GM12878 (cell line): Measurements from ENCODE around the gene HNRNPDL. TPM values are rescaled to one million over a fixed set of nuclear protein-coding genes. Genes with fewer than 3 reads are reported as not detected.

Experiments used
- BCL11A ChIP-seq: IDR thresholded peaks from 2 replicates; pipeline ENCODE4 v1.6.1; 2011; ENCODE audit warnings: low read depth, low read length
- CEBPB ChIP-seq, 2 experiments: fragments of 150-350 bp in 1 of 2; IDR thresholded peaks; 2 replicates each; pipeline ENCODE4 v1.6.1; 2012 to 2014; ENCODE audit warnings: low read depth in 2 of 2, low read length in 2 of 2, borderline replicate concordance in 1 of 2, inconsistent platforms in 1 of 2
- ESRRA ChIP-seq: IDR thresholded peaks from 2 replicates; pipeline ENCODE4 v1.6.1; 2012; ENCODE audit warnings: mild to moderate bottlenecking, low read length, improper control_type of control experiment
- EZH2 ChIP-seq: IDR thresholded peaks from 2 replicates; pipeline ENCODE4 v1.6.1; 2012; ENCODE audit warnings: low read depth, mild to moderate bottlenecking, control low read depth, inconsistent platforms, low read length, borderline replicate concordance; ENCODE audit not compliant: control insufficient read depth
- FOXM1 ChIP-seq: IDR thresholded peaks from 2 replicates; pipeline ENCODE4 v1.6.1; 2012; ENCODE audit warnings: low read depth, mild to moderate bottlenecking, inconsistent platforms, low read length, moderate library complexity
- JUNB ChIP-seq: IDR thresholded peaks from 2 replicates; pipeline ENCODE4 v1.6.1; 2016; ENCODE audit warnings: antibody characterized with exemption, mild to moderate bottlenecking
- LARP7 ChIP-seq: fragments of 450-650 bp; IDR thresholded peaks from 2 replicates; pipeline ENCODE4 v1.6.1; 2017; ENCODE audit warnings: mild to moderate bottlenecking
- MTA3 ChIP-seq: IDR thresholded peaks from 2 replicates; pipeline ENCODE4 v1.6.1; 2012; ENCODE audit warnings: low read length, inconsistent platforms, borderline replicate concordance
- NBN ChIP-seq: fragments of 450-650 bp; IDR thresholded peaks from 2 replicates; pipeline ENCODE4 v1.6.1; 2016
- NFIC ChIP-seq: IDR thresholded peaks from 2 replicates; pipeline ENCODE4 v1.6.1; 2012; ENCODE audit warnings: low read depth, mild to moderate bottlenecking, inconsistent platforms, low read length, moderate library complexity
- NFYB ChIP-seq: IDR thresholded peaks from 2 replicates; pipeline ENCODE4 v1.6.1; 2011; ENCODE audit warnings: low read depth, mild to moderate bottlenecking, low read length, improper control_type of control experiment, moderate library complexity; ENCODE audit not compliant: insufficient read depth
- NR2C2 ChIP-seq: IDR thresholded peaks from 2 replicates; pipeline ENCODE4 v1.6.1; 2011; ENCODE audit warnings: borderline replicate concordance, low read depth; ENCODE audit not compliant: control insufficient read depth, insufficient read length
- RB1 ChIP-seq: fragments of 450-650 bp; formaldehyde crosslinking; IDR thresholded peaks from 2 replicates; pipeline ENCODE4 v1.6.1; 2017; ENCODE audit warnings: mild to moderate bottlenecking, borderline replicate concordance
- SMAD5 ChIP-seq: IDR thresholded peaks from 2 replicates; pipeline ENCODE4 v1.6.1; 2016; ENCODE audit warnings: antibody characterized with exemption, low read depth
- SMARCA5 ChIP-seq: fragments of 450-650 bp; IDR thresholded peaks from 2 replicates; pipeline ENCODE4 v1.6.1; 2017; ENCODE audit warnings: mild to moderate bottlenecking
- WRNIP1 ChIP-seq: IDR thresholded peaks from 2 replicates; pipeline ENCODE4 v1.6.1; 2011; ENCODE audit warnings: low read depth, low read length, improper control_type of control experiment, borderline replicate concordance
- YY1 ChIP-seq: IDR thresholded peaks from 2 replicates; pipeline ENCODE4 v1.6.1; 2011; ENCODE audit warnings: low read depth, mild to moderate bottlenecking, low read length
- polyA plus RNA-seq, 11 experiments: library from polyadenylated mRNA; depleted of rRNA in 4 of 11; unstranded in 6 of 11; stranded (reverse) in 5 of 11; fragments of >200 nt; fragmentation: Nextera tagmentation in 4 of 11; fragmentation: Illumina TruSeq in 1 of 11; extraction: Ambion mirVana in 4 of 11; extraction: Trizol in 1 of 11; gene quantifications; 1 replicate in 1 of 11; 2 replicates in 10 of 11; pipeline versions ENCODE4 v1.2.1 to v1.2.3, GENCODE V29; 2011 to 2016; ENCODE audit warnings: inconsistent platforms in 2 of 11, missing spikeins in 2 of 11, low read depth in 1 of 11
- total RNA-seq, 4 experiments: library from RNA; depleted of rRNA in 3 of 4; stranded (reverse); fragments of >200 nt in 3 of 4; fragmentation: Illumina TruSeq in 1 of 4; extraction: Trizol in 1 of 4; gene quantifications; 2 replicates each; pipeline versions ENCODE4 v1.2.1 to v1.2.3, GENCODE V29; 2013 to 2021
- TF ChIP-seq, protein P1 (sequence below): IDR thresholded peaks from 2 replicates; pipeline ENCODE4 v1.6.1; 2011; ENCODE audit warnings: borderline replicate concordance, low read depth, mild to moderate bottlenecking, moderate library complexity, mixed read lengths, low read length; ENCODE audit not compliant: insufficient read depth; ENCODE audit errors: extremely low read length
- TF ChIP-seq, protein P2 (sequence below): fragments of 450-650 bp; IDR thresholded peaks from 2 replicates; pipeline ENCODE4 v1.6.1; 2017; ENCODE audit warnings: antibody characterized with exemption, mild to moderate bottlenecking, moderate library complexity
- TF ChIP-seq, protein P3 (sequence below): IDR thresholded peaks from 2 replicates; pipeline ENCODE4 v1.6.1; 2011; ENCODE audit warnings: borderline replicate concordance, low read depth, mild to moderate bottlenecking, moderate library complexity, low read length; ENCODE audit not compliant: insufficient read depth, poor library complexity, severe bottlenecking
- TF ChIP-seq, protein P4 (sequence below): fragments of 450-650 bp; conservative IDR thresholded peaks from 2 replicates; pipeline ENCODE4 v1.6.1; 2017; ENCODE audit warnings: mild to moderate bottlenecking, moderate library complexity
- TF ChIP-seq, protein P5 (sequence below): IDR thresholded peaks from 2 replicates; pipeline ENCODE4 v1.6.1; 2012; ENCODE audit warnings: low read depth, low read length, improper control_type of control experiment

Gene HNRNPDL
- total and polyA plus RNA-seq, 10 of the 15 experiments (the other 5 are each of a cell fraction or from before 2014, with no cell fraction given): 217 to 510 (median 345) TPM

DNA sequence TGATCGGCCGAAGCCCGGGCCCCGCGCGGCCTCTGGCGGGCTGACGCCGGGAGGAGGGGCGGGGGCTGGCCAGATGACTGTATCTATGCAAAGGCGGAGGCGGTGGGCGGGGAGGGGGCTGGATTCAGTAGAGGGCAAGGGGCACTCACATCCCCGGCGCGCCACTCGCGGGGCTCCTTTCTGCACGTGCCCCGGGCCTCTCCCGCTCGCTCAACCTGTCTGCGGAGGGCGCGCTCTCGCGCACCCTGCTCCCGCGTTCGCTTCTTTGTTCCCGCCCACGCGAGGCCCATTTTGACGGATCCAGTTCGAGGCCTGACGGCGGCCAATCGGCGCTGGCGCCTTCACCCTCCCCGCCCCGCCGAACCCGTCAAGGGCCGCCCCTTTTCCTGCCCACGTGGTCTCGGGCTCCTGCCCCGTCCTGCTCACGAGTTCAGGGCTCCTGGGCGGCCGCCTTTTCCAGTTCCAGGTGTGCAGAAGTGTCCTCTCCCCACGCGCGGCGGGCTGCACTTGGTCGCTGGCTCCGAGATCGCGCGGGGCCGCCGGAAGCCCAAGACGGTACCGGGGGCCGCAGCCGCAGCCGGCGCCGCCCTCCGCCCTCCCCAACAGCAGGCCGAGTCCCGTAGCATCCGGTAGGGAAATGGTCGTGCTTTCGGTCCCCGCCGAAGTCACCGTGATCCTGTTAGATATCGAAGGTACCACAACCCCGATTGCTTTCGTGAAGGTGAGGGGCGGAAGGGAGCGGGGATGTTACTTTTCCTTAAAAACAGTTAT, at the start of gene HNRNPDL, which contains the start of gene ENOPH1 (continued):
- TF ChIP-seq SMARCA5 (0 out of 2 replicates have a peak, but pooled peaks have one; percentile 6), NFYB (peak; percentile 68; the same call in 1 of the 2 replicates), FOXM1 (no peak), NBN (no peak), WRNIP1 (no peak), MTA3 (no peak), NR2C2 (no peak), YY1 (peak; percentile 41), LARP7 (no peak; the same call in 1 of the 2 replicates), JUNB (no peak), RB1 (0 out of 2 replicates have a peak, but pooled peaks have one; percentile 30), BCL11A (no peak), EZH2 (no peak), ESRRA (no peak), NFIC (no peak), SMAD5 (no peak; the same call in 1 of the 2 replicates), CEBPB (IDR thresholded peaks at IDR 0.05; ENCODE audit: borderline replicate concordance in 1 of 2, low read depth in 2 of 2, low read length in 2 of 2) (no peak)
- TF ChIP-seq, protein P1, sequence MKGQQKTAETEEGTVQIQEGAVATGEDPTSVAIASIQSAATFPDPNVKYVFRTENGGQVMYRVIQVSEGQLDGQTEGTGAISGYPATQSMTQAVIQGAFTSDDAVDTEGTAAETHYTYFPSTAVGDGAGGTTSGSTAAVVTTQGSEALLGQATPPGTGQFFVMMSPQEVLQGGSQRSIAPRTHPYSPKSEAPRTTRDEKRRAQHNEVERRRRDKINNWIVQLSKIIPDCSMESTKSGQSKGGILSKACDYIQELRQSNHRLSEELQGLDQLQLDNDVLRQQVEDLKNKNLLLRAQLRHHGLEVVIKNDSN: peak; percentile 92
- TF ChIP-seq, protein P2, sequence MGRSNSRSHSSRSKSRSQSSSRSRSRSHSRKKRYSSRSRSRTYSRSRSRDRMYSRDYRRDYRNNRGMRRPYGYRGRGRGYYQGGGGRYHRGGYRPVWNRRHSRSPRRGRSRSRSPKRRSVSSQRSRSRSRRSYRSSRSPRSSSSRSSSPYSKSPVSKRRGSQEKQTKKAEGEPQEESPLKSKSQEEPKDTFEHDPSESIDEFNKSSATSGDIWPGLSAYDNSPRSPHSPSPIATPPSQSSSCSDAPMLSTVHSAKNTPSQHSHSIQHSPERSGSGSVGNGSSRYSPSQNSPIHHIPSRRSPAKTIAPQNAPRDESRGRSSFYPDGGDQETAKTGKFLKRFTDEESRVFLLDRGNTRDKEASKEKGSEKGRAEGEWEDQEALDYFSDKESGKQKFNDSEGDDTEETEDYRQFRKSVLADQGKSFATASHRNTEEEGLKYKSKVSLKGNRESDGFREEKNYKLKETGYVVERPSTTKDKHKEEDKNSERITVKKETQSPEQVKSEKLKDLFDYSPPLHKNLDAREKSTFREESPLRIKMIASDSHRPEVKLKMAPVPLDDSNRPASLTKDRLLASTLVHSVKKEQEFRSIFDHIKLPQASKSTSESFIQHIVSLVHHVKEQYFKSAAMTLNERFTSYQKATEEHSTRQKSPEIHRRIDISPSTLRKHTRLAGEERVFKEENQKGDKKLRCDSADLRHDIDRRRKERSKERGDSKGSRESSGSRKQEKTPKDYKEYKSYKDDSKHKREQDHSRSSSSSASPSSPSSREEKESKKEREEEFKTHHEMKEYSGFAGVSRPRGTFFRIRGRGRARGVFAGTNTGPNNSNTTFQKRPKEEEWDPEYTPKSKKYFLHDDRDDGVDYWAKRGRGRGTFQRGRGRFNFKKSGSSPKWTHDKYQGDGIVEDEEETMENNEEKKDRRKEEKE: no peak
- TF ChIP-seq, protein P3, sequence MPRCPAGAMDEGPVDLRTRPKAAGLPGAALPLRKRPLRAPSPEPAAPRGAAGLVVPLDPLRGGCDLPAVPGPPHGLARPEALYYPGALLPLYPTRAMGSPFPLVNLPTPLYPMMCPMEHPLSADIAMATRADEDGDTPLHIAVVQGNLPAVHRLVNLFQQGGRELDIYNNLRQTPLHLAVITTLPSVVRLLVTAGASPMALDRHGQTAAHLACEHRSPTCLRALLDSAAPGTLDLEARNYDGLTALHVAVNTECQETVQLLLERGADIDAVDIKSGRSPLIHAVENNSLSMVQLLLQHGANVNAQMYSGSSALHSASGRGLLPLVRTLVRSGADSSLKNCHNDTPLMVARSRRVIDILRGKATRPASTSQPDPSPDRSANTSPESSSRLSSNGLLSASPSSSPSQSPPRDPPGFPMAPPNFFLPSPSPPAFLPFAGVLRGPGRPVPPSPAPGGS: no peak
- TF ChIP-seq, protein P4, sequence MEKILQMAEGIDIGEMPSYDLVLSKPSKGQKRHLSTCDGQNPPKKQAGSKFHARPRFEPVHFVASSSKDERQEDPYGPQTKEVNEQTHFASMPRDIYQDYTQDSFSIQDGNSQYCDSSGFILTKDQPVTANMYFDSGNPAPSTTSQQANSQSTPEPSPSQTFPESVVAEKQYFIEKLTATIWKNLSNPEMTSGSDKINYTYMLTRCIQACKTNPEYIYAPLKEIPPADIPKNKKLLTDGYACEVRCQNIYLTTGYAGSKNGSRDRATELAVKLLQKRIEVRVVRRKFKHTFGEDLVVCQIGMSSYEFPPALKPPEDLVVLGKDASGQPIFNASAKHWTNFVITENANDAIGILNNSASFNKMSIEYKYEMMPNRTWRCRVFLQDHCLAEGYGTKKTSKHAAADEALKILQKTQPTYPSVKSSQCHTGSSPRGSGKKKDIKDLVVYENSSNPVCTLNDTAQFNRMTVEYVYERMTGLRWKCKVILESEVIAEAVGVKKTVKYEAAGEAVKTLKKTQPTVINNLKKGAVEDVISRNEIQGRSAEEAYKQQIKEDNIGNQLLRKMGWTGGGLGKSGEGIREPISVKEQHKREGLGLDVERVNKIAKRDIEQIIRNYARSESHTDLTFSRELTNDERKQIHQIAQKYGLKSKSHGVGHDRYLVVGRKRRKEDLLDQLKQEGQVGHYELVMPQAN: peak; percentile 83
- TF ChIP-seq, protein P5, sequence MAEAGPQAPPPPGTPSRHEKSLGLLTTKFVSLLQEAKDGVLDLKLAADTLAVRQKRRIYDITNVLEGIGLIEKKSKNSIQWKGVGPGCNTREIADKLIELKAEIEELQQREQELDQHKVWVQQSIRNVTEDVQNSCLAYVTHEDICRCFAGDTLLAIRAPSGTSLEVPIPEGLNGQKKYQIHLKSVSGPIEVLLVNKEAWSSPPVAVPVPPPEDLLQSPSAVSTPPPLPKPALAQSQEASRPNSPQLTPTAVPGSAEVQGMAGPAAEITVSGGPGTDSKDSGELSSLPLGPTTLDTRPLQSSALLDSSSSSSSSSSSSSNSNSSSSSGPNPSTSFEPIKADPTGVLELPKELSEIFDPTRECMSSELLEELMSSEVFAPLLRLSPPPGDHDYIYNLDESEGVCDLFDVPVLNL: peak; percentile 55
